CD14-positive monocyte (primary cell): Measurements from ENCODE around the gene ACBD4. TPM values are rescaled to one million over a fixed set of nuclear protein-coding genes. Genes with fewer than 3 reads are reported as not detected.
A peak's percentile ranks its signal among the peaks of the same experiment; 100 is the strongest.

Experiments
- DNase-seq, 3 donors: peaks; one replicate each; pipeline ENCODE4 v3.0.0-alpha.2; 2011 to 2022
- H2AFZ ChIP-seq: 2 replicates; pipeline ENCODE4 v1.6.0; 2012; ENCODE audit warnings: mild to moderate bottlenecking, low read depth, low read length, inconsistent platforms; ENCODE audit not compliant: insufficient read depth, poor library complexity, severe bottlenecking
- H3K27ac ChIP-seq, 2 donors: 1 replicate in 1 of 2; 2 replicates in 1 of 2; pipeline ENCODE4 v1.5.1; 2012 to 2013; ENCODE audit warnings: low read length in 2 of 2, control low read depth in 1 of 2, inconsistent platforms in 1 of 2, low read depth in 1 of 2, mild to moderate bottlenecking in 1 of 2
- H3K27me3 ChIP-seq, 2 donors: one replicate each; pipeline versions ENCODE4 v1.6.0 to v1.6.1; 2011 to 2013; ENCODE audit warnings: low read length in 2 of 2; ENCODE audit not compliant: control insufficient read depth in 2 of 2, insufficient read depth in 2 of 2
- H3K36me3 ChIP-seq, 2 donors: replicated peaks in 1 of 2; 1 replicate in 1 of 2; 2 replicates in 1 of 2; pipeline versions ENCODE4 v1.5.1 to v1.6.1; 2012 to 2013; ENCODE audit warnings: low read length in 2 of 2, control low read depth in 1 of 2, inconsistent platforms in 1 of 2, mild to moderate bottlenecking in 1 of 2; ENCODE audit not compliant: insufficient read depth in 2 of 2, control insufficient read depth in 1 of 2
- H3K4me1 ChIP-seq, 2 donors: 1 replicate in 1 of 2; 2 replicates in 1 of 2; pipeline versions ENCODE4 v1.5.1 to v1.6.1; 2012 to 2013; ENCODE audit warnings: low read length in 2 of 2, control low read depth in 1 of 2, inconsistent platforms in 1 of 2, mild to moderate bottlenecking in 1 of 2, moderate library complexity in 1 of 2; ENCODE audit not compliant: insufficient read depth in 2 of 2, control insufficient read depth in 1 of 2
- H3K4me2 ChIP-seq: replicated peaks from 2 replicates; pipeline ENCODE3; 2012; ENCODE audit warnings: low read length, moderate library complexity, mild to moderate bottlenecking; ENCODE audit not compliant: poor library complexity, severe bottlenecking; ENCODE audit errors: extremely low read depth
- H3K4me3 ChIP-seq, 3 experiments: fragments of 200-600 bp in 1 of 3; sonication (generic) in 1 of 3; replicated peaks in 1 of 3; 1 replicate in 2 of 3; 2 replicates in 1 of 3; pipeline ENCODE4 v1.5.1; 2011 to 2013; ENCODE audit warnings: low read length in 3 of 3, mild to moderate bottlenecking in 3 of 3, control low read depth in 2 of 3, low read depth in 2 of 3, inconsistent platforms in 1 of 3, moderate library complexity in 1 of 3
- H3K79me2 ChIP-seq: 2 replicates; pipeline ENCODE4 v1.6.0; 2012; ENCODE audit warnings: mild to moderate bottlenecking, control low read depth, inconsistent platforms, low read length, moderate library complexity; ENCODE audit not compliant: insufficient read depth
- H3K9ac ChIP-seq: 2 replicates; pipeline ENCODE4 v1.6.0; 2017; ENCODE audit warnings: low read length, mild to moderate bottlenecking; ENCODE audit not compliant: insufficient read depth, poor library complexity, severe bottlenecking
- H3K9me3 ChIP-seq, 2 donors: replicated peaks in 1 of 2; 1 replicate in 1 of 2; 2 replicates in 1 of 2; pipeline versions ENCODE4 v1.5.1 to v1.6.1; 2012 to 2013; ENCODE audit warnings: low read length in 2 of 2, control low read depth in 1 of 2; ENCODE audit not compliant: control insufficient read depth in 1 of 2, insufficient read depth in 1 of 2
- H4K20me1 ChIP-seq: 2 replicates; pipeline ENCODE4 v1.6.0; 2012; ENCODE audit warnings: mild to moderate bottlenecking, low read length, control low read depth, moderate library complexity; ENCODE audit not compliant: insufficient read depth
- H3K27ac Mint-ChIP-seq, 7 donors: one replicate each; pipeline ENCODE4 v1.8.0; 2020; ENCODE audit warnings: mild to moderate bottlenecking in 7 of 7, mixed read lengths in 7 of 7, moderate library complexity in 6 of 7, inconsistent platforms in 2 of 7
- H3K27me3 Mint-ChIP-seq, 3 donors: one replicate each; pipeline ENCODE4 v1.8.0; 2021 to 2022; ENCODE audit warnings: low read depth in 3 of 3, mild to moderate bottlenecking in 3 of 3, mixed read lengths in 3 of 3, moderate library complexity in 3 of 3, inconsistent platforms in 1 of 3
- H3K36me3 Mint-ChIP-seq, 2 donors: one replicate each; pipeline ENCODE4 v1.8.0; 2020; ENCODE audit warnings: mixed read lengths in 2 of 2, inconsistent platforms in 1 of 2, mild to moderate bottlenecking in 1 of 2
- H3K4me1 Mint-ChIP-seq: one replicate; pipeline ENCODE4 v1.8.0; 2020; ENCODE audit warnings: mild to moderate bottlenecking, mixed read lengths
- H3K4me3 Mint-ChIP-seq, 2 donors: one replicate each; pipeline ENCODE4 v1.8.0; 2020; ENCODE audit warnings: mild to moderate bottlenecking in 2 of 2, mixed read lengths in 2 of 2, moderate library complexity in 1 of 2
- H3K9me3 Mint-ChIP-seq, 7 donors: one replicate each; pipeline ENCODE4 v1.8.0; 2020 to 2022; ENCODE audit warnings: mixed read lengths in 7 of 7, mild to moderate bottlenecking in 6 of 7, moderate library complexity in 6 of 7, inconsistent platforms in 2 of 7
- WGBS: methylation state at CpG from one replicate; pipeline ENCODE4 v1.1.5; 2013; ENCODE audit warnings: missing lambda C conversion rate; ENCODE audit not compliant: insufficient coverage; 5-methylcytosine and 5-hydroxymethylcytosine counted together
- intact Hi-C, 2 donors: fragments of 100-400 bp; cut with micrococcal nuclease; formaldehyde crosslinking; loops; one replicate each; pipeline versions ENCODE4 v1.15.0 to v1.15.1; 2023
- polyA plus RNA-seq, 3 donors: library from polyadenylated mRNA; depleted of rRNA in 1 of 3; unstranded in 2 of 3; stranded (reverse) in 1 of 3; fragments of 300-500 nt in 2 of 3; fragments of >200 nt in 1 of 3; fragmentation: Illumina TruSeq in 2 of 3; gene quantifications; 1 replicate in 2 of 3; 2 replicates in 1 of 3; pipeline ENCODE4 v1.2.3, GENCODE V29; 2012 to 2021
- TF ChIP-seq, protein P1 (sequence below): fragments of 200-600 bp; IDR thresholded peaks from one replicate; pipeline ENCODE4 v1.8.0; 2022; ENCODE audit warnings: antibody characterized with exemption, mild to moderate bottlenecking

Gene ACBD4
- polyA plus RNA-seq, 3 donors = 4.8 to 7.4 (median 6.2) TPM

DNA sequence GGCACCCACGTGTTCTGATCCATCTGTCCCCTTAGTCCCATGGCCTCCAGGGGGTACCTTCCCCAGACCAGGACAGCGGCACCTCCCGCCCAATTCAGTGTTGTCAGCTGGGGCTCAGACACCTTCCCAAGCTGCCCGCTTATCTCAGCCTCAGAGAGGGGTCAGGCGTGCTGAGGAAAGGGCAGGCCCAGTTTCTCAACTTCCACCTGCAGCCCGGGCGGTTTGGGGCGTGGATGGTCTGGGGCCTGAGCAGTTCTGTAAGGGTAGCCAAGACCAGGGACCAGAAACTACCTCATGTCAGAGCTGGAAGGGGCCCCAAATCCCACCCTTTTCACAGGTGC, 8.3 kb upstream of the ACBD4 start:
- H3K27ac ChIP-seq = no peak overlapping the region
- no peak overlapping the region for H3K4me3 ChIP-seq
- Mint-ChIP-seq H3K9me3 (no peaks in the 10 kb centered on the region), H3K27me3 (peaks cover 7 to 14% (median 12%) of the 10 kb centered on the region in 3 donors), H3K27ac (peak overlapping the region in 1 of 7 donors; percentile 6), H3K4me3 (no peak overlapping the region), H3K36me3 (no peaks in the 10 kb centered on the region), H3K4me1 (peaks cover 35% of the 10 kb centered on the region)
- no peak overlapping the region for H3K9ac ChIP-seq
- H3K79me2 ChIP-seq = no peaks in the 10 kb centered on the region
- intact Hi-C loops = no loop called here
- peaks cover 0 to 8% of the 10 kb centered on the region in 2 donors for H3K27me3 ChIP-seq
- no peak overlapping the region for H3K4me2 ChIP-seq
- no peak overlapping the region for H2AFZ ChIP-seq
- WGBS = 83% methylated on average over 5 of the region's 8 CpGs
- no peaks in the 10 kb centered on the region for H3K36me3 ChIP-seq
- H3K9me3 ChIP-seq = no peaks in the 10 kb centered on the region
- DNase-seq = no peak
- no peaks in the 10 kb centered on the region for H4K20me1 ChIP-seq
- peaks cover 23 to 41% of the 10 kb centered on the region in 2 donors for H3K4me1 ChIP-seq
- TF ChIP-seq, protein P1, sequence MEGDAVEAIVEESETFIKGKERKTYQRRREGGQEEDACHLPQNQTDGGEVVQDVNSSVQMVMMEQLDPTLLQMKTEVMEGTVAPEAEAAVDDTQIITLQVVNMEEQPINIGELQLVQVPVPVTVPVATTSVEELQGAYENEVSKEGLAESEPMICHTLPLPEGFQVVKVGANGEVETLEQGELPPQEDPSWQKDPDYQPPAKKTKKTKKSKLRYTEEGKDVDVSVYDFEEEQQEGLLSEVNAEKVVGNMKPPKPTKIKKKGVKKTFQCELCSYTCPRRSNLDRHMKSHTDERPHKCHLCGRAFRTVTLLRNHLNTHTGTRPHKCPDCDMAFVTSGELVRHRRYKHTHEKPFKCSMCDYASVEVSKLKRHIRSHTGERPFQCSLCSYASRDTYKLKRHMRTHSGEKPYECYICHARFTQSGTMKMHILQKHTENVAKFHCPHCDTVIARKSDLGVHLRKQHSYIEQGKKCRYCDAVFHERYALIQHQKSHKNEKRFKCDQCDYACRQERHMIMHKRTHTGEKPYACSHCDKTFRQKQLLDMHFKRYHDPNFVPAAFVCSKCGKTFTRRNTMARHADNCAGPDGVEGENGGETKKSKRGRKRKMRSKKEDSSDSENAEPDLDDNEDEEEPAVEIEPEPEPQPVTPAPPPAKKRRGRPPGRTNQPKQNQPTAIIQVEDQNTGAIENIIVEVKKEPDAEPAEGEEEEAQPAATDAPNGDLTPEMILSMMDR = no peak

DNA sequence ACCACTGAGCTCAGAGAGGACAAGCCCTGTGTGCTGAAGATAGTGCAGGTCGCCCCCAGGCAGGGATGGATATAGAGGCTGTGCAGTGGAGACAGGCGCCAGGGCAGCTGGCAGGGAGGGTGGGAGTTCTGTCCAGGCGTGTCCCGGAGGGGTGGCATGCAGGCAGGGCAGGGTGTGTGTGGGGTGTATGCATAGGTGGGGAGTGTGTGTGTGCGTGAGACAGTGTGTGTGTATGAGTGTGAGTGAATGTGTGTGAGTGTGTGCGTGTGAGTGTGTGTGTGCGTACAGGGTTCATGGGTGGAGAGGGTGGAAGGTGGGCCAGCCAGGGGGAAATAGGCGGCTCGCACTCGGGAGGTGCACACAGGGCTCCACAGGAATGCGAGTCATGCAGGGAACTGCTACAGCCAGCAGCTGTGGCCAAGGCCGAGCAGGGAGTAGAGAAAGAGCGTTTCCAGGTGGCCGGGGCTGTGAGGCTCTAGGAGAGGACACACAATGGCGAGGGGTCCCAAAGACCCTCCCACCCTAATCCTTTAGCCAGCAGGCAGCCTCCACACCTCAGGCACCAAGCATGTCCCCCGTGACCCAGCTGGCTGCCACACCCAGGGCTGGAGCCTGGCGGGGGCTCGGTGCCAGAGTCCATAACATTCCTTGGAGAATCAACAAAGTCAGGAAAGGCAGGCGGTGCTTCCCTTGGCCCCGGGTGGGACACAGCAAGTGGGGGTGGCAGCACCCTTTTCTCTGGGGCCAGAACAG, 7.8 kb upstream of the ACBD4 start:
- no peak overlapping the region for H3K27ac ChIP-seq
- no peaks in the 10 kb centered on the region for H3K36me3 Mint-ChIP-seq
- TF ChIP-seq, protein P1 = no peak
- H3K4me3 ChIP-seq = no peak overlapping the region
- H3K4me1 ChIP-seq = peaks cover 25 to 37% of the 10 kb centered on the region in 2 donors
- peaks cover 7 to 14% (median 12%) of the 10 kb centered on the region in 3 donors for H3K27me3 Mint-ChIP-seq
- H2AFZ ChIP-seq = no peak overlapping the region
- no peaks in the 10 kb centered on the region for H4K20me1 ChIP-seq
- no peaks in the 10 kb centered on the region for H3K36me3 ChIP-seq
- H3K79me2 ChIP-seq = no peaks in the 10 kb centered on the region
- H3K4me3 Mint-ChIP-seq = no peak overlapping the region
- 93% methylated on average over 12 of the region's 20 CpGs for WGBS
- peaks cover 33% of the 10 kb centered on the region for H3K4me1 Mint-ChIP-seq
- H3K27me3 ChIP-seq = peaks cover 0 to 8% of the 10 kb centered on the region in 2 donors
- DNase-seq = no peak
- intact Hi-C loops = no loop called here
- no peak overlapping the region for H3K9ac ChIP-seq
- no peaks in the 10 kb centered on the region for H3K9me3 Mint-ChIP-seq
- no peaks in the 10 kb centered on the region for H3K9me3 ChIP-seq
- H3K4me2 ChIP-seq = no peak overlapping the region
- peak overlapping the region in 1 of 7 donors; percentile 21 for H3K27ac Mint-ChIP-seq
